Transverse colon (tissue), 3 donors: ENCODE data around the gene TGFB1.

ENCODE experiments used
- CTCF ChIP-seq, 5 experiments: fragments of 200-600 bp in 3 of 5; fragments of 450-650 bp in 2 of 5; sonication (generic) in 3 of 5; IDR thresholded peaks; 1 replicate in 2 of 5; 2 replicates in 3 of 5; pipeline ENCODE4 v1.5.1; 2016 to 2017; ENCODE audit warnings: antibody characterized with exemption in 5 of 5, inconsistent platforms in 3 of 5, mild to moderate bottlenecking in 2 of 5, moderate library complexity in 1 of 5
- POLR2A ChIP-seq: fragments of 450-650 bp; IDR thresholded peaks from one replicate; pipeline ENCODE4 v1.6.1; 2016; ENCODE audit warnings: antibody characterized with exemption, mild to moderate bottlenecking, moderate library complexity

GRCh38 chr19:41376998-41377365 is 23.3 kb upstream of the TGFB1 start:
- TF ChIP-seq CTCF (IDR thresholded peaks at IDR 0.05) (no peak), POLR2A (no peak)
